Stomach (tissue), 4 donors: ENCODE data around the gene MCM3AP.

ENCODE experiments used
- EP300 ChIP-seq: sonication (generic); formaldehyde crosslinking; IDR thresholded peaks from one replicate; pipeline ENCODE4 v1.6.1; 2017; ENCODE audit warnings: antibody characterized with exemption
- POLR2A ChIP-seq, 4 donors: fragments of 450-650 bp; IDR thresholded peaks; one replicate each; pipeline ENCODE4 v1.6.1; 2016; ENCODE audit warnings: antibody characterized with exemption in 4 of 4, control low read depth in 2 of 4, mild to moderate bottlenecking in 1 of 4, moderate library complexity in 1 of 4
- TF ChIP-seq, protein P1 (sequence below), 7 experiments: fragments of 450-650 bp in 4 of 7; fragments of 200-600 bp in 3 of 7; sonication (generic) in 3 of 7; IDR thresholded peaks; one replicate each; pipeline ENCODE4 v1.5.1; 2016 to 2019; ENCODE audit warnings: antibody characterized with exemption in 7 of 7, control low read depth in 2 of 7, mild to moderate bottlenecking in 1 of 7

- TF ChIP-seq EP300 (no peak), POLR2A (IDR thresholded peaks at IDR 0.05) (no peak)
- TF ChIP-seq, protein P1, sequence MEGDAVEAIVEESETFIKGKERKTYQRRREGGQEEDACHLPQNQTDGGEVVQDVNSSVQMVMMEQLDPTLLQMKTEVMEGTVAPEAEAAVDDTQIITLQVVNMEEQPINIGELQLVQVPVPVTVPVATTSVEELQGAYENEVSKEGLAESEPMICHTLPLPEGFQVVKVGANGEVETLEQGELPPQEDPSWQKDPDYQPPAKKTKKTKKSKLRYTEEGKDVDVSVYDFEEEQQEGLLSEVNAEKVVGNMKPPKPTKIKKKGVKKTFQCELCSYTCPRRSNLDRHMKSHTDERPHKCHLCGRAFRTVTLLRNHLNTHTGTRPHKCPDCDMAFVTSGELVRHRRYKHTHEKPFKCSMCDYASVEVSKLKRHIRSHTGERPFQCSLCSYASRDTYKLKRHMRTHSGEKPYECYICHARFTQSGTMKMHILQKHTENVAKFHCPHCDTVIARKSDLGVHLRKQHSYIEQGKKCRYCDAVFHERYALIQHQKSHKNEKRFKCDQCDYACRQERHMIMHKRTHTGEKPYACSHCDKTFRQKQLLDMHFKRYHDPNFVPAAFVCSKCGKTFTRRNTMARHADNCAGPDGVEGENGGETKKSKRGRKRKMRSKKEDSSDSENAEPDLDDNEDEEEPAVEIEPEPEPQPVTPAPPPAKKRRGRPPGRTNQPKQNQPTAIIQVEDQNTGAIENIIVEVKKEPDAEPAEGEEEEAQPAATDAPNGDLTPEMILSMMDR (IDR thresholded peaks at IDR 0.05) = no peak
These were observed 67.8 kb downstream of the MCM3AP start for GRCh38 chr21:46217511-46218196.
